ENCODE results near the gene PPP4R4.

PPP4R4 gene

GRCh38 chr14:94171208-94171607 lies 2.9 kb upstream of the PPP4R4 start:
- DNase-seq (ENCODE audit: low read depth) = no peak

DNA sequence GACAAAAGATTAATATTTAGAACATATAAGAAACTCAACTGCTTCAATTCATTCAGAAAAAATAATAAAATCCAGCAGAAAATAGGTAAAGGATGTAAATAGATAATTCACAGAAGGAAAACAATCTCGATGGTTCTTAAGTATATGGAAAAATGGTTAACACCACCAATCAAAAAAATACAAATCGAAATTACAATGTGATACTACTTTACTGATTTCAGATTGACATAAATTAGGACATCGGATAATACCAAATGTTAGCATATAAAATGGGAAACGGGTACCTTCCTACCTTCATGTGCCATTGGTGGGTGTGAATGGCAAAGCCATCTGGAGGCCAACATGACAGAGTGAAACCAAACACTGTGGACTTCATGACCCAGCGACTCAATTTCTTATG lies 1.6 kb upstream of the PPP4R4 start:
- no peak for DNase-seq (ENCODE audit: low read depth)
- TF ChIP-seq CTCF (IDR thresholded peaks at IDR 0.05; ENCODE audit: control insufficient read depth, extremely low read depth, insufficient read depth) = no peak
- no peak overlapping the region for H3K4me3 ChIP-seq (ENCODE audit: low read depth, low read length)

More at GRCh38 chr14:94171208-94171607, 2.9 kb upstream of the PPP4R4 start:
- no peak overlapping the region for H3K4me3 ChIP-seq (ENCODE audit: low read depth, low read length)
- no peak for TF ChIP-seq CTCF (IDR thresholded peaks at IDR 0.05; ENCODE audit: control insufficient read depth, extremely low read depth, insufficient read depth)

GRCh38 chr14:94173471-94173884 lies 644 bp upstream of the PPP4R4 start:
- H3K4me3 ChIP-seq (ENCODE audit: low read depth, low read length) = peak overlapping the region; percentile 53
- no peak for DNase-seq (ENCODE audit: low read depth)
- TF ChIP-seq CTCF (IDR thresholded peaks at IDR 0.05; ENCODE audit: control insufficient read depth, extremely low read depth, insufficient read depth) = no peak

GRCh38 chr14:94174604-94175010 lies 485 bp downstream of the PPP4R4 start:
- no peak for TF ChIP-seq CTCF (IDR thresholded peaks at IDR 0.05; ENCODE audit: control insufficient read depth, extremely low read depth, insufficient read depth)
- DNase-seq (ENCODE audit: low read depth) = no peak
- H3K4me3 ChIP-seq (ENCODE audit: low read depth, low read length) = peak overlapping the region; percentile 50

- DNase-seq (ENCODE audit: low read depth) = no peak
- H3K4me3 ChIP-seq (ENCODE audit: low read depth, low read length) = peak overlapping the region; percentile 50; the same call in 1 of the 2 replicates
- TF ChIP-seq CTCF (IDR thresholded peaks at IDR 0.05; ENCODE audit: control insufficient read depth, extremely low read depth, insufficient read depth) = no peak
These were observed 1.1 kb downstream of the PPP4R4 start for GRCh38 chr14:94175011-94175745.

- H3K4me3 ChIP-seq (ENCODE audit: low read depth, low read length) = no peak overlapping the region
- TF ChIP-seq CTCF (IDR thresholded peaks at IDR 0.05; ENCODE audit: control insufficient read depth, extremely low read depth, insufficient read depth) = no peak
- DNase-seq (ENCODE audit: low read depth) = no peak
These were observed 1.6 kb downstream of the PPP4R4 start for GRCh38 chr14:94175747-94176146.

DNA sequence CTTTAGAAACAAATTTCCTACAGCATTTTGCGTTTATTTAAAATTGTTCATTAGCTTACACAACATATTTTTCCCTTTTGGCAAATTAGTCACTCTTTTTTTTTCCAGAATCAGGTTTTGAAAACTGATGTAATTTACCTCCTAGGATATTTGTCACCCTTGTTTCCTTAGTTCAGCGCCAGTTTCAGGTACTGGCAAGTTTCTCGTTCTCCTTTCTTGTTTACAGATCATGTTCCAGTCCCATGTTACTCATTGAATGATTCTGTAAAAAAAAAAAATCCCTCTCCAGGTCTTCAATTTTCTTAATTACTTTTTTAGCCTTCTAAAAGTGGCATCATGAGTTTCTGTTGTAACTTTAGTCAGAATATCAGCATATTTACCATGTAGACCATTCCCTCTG lies 2.7 kb downstream of the PPP4R4 start:
- no peak for TF ChIP-seq CTCF (IDR thresholded peaks at IDR 0.05; ENCODE audit: control insufficient read depth, extremely low read depth, insufficient read depth)
- DNase-seq (ENCODE audit: low read depth) = no peak
- H3K4me3 ChIP-seq (ENCODE audit: low read depth, low read length) = no peak overlapping the region

Measured in LNCaP clone FGC (cell line).